DND-41 (cell line): ENCODE results near the gene ITPR2.

ENCODE experiments used
- EZH2 ChIP-seq: IDR thresholded peaks from 3 replicates; pipeline ENCODE4 v1.6.1; 2012; ENCODE audit warnings: borderline replicate concordance, low read depth, mild to moderate bottlenecking, moderate library complexity, low read length, inconsistent platforms; ENCODE audit not compliant: severe bottlenecking
- TF ChIP-seq, protein P1 (sequence below): IDR thresholded peaks from 2 replicates; pipeline ENCODE4 v1.5.1; 2012; ENCODE audit warnings: borderline replicate concordance, low read length, moderate library complexity, mild to moderate bottlenecking; ENCODE audit not compliant: poor library complexity, severe bottlenecking; ENCODE audit errors: extremely low read depth

DNA sequence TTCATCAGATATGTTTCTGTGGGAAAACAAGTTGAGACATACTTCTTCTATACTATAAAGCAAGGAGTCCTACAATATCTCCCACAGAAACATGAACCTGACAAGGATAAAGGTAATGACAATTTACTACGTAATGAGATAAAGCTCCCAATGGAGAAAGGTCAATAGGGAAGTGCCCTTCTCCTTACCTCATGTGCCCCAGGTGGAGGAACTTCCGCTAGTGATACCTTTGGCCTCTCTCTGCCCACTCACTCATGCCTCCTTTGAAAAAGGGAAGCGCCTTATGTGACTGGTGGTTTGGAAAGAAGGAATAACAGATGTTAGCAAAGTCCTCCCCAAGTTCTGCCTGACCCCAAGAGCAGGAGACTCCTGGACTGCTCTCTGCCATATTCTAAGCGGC, 305.3 kb downstream of the ITPR2 start:
- TF ChIP-seq, protein P1, sequence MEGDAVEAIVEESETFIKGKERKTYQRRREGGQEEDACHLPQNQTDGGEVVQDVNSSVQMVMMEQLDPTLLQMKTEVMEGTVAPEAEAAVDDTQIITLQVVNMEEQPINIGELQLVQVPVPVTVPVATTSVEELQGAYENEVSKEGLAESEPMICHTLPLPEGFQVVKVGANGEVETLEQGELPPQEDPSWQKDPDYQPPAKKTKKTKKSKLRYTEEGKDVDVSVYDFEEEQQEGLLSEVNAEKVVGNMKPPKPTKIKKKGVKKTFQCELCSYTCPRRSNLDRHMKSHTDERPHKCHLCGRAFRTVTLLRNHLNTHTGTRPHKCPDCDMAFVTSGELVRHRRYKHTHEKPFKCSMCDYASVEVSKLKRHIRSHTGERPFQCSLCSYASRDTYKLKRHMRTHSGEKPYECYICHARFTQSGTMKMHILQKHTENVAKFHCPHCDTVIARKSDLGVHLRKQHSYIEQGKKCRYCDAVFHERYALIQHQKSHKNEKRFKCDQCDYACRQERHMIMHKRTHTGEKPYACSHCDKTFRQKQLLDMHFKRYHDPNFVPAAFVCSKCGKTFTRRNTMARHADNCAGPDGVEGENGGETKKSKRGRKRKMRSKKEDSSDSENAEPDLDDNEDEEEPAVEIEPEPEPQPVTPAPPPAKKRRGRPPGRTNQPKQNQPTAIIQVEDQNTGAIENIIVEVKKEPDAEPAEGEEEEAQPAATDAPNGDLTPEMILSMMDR, result no peak
- no peak for TF ChIP-seq EZH2
